GM13977 (cell line): Measurements from ENCODE around the gene ALKBH5.

ENCODE experiments used
- DNase-seq: peaks from one replicate; pipeline ENCODE4 v3.0.0; 2012; ENCODE audit warnings: low spot score
- in situ Hi-C: fragments of 300-500 bp; cut with MboI; formaldehyde crosslinking; loops from one replicate; pipeline ENCODE4 v1.12.0; 2022; ENCODE audit warnings: low sequenced_read_pairs, low pct_unique_long_range_greater_than_20kb, mixed read lengths, inconsistent platforms; ENCODE audit not compliant: unreplicated experiment
- TF ChIP-seq, protein P1 (sequence below): IDR thresholded peaks from 2 replicates; pipeline ENCODE4 v1.5.1; 2012; ENCODE audit warnings: mild to moderate bottlenecking, control low read depth; ENCODE audit not compliant: insufficient read depth; ENCODE audit errors: extremely low read depth, missing control alignments

ALKBH5 gene

DNA sequence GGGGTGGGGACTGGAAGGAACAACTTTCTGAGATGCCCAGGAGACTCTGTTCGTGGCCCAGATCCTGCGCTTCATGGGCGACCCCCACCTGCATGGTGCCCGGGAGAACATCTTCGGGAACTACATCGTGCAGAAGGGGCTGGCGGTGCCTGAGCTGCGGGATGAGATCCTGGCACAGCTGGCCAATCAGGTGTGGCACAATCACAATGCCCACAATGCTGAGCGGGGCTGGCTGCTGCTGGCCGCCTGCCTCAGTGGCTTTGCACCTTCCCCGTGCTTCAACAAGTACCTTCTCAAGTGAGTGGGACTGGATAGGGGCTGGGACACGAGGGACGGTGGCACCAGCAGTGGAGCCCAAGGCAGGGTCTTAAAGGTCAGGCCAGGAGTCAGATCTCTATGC lies 37.8 kb upstream of the ALKBH5 start:
- in situ Hi-C loops: no loop called here

DNA sequence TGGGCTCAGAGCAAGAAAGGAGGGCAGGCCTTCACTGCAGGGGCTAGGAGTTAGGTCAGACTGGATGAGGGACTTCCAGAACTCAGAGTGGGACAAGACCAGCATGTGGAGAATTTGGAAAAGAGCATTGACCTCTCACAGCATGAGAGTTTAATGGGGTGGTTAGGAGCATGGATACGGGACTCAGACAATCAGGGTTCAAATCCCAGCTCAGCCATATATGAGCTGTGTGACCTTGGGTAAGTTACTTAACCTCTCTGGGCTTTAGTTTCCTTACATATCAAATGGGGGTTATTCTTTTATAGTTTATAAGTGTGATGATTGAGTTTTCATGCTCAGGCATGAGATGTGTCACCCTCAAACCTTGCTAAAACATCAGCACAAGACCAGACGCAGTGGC lies 37.4 kb upstream of the ALKBH5 start:
- TF ChIP-seq, protein P1, sequence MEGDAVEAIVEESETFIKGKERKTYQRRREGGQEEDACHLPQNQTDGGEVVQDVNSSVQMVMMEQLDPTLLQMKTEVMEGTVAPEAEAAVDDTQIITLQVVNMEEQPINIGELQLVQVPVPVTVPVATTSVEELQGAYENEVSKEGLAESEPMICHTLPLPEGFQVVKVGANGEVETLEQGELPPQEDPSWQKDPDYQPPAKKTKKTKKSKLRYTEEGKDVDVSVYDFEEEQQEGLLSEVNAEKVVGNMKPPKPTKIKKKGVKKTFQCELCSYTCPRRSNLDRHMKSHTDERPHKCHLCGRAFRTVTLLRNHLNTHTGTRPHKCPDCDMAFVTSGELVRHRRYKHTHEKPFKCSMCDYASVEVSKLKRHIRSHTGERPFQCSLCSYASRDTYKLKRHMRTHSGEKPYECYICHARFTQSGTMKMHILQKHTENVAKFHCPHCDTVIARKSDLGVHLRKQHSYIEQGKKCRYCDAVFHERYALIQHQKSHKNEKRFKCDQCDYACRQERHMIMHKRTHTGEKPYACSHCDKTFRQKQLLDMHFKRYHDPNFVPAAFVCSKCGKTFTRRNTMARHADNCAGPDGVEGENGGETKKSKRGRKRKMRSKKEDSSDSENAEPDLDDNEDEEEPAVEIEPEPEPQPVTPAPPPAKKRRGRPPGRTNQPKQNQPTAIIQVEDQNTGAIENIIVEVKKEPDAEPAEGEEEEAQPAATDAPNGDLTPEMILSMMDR: no peak
- in situ Hi-C loops: no loop called here
- DNase-seq: no peak

More for the DNA sequence above, 37.8 kb upstream of the ALKBH5 start:
- no peak for DNase-seq
- TF ChIP-seq, protein P1: no peak

DNA sequence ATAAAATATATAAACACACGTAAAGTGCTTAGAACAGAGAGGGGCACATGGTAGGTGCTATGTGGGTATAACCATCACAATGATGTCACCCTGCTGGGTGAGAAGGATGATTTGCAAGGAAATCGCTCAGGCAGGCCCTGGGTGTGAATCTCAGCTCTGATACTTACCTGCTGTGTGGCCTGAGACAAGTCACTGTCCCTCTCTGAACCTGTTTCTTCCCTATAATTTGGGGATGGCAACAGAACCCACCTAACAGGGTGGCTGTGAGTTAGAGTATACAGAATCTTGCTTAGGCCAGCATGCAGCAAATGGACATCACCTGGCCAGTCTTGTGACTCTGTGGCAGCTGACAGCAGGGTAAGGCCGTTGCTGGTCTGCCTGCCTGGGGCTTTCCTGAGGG lies 36.6 kb upstream of the ALKBH5 start:
- TF ChIP-seq, protein P1: no peak
- in situ Hi-C loops: no loop called here
- no peak for DNase-seq

DNA sequence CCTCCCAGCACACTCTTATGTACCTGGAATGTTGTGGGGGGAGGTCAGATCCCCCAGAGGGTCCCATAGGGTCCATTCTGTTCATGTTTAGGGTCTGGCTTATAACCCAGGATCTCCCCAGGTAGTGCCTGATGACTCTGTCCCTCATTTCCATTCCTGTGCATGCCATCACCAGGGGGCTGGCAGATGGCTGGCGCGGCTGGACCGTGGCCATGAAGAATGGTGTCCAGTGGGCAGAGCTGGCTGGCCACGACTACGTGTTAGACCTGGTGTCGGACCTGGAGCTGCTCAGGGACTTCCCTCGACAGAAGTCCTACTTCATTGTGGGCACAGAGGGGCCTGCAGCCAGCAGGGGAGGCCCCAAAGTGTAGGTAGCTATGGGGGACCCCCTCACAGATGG lies 35.0 kb upstream of the ALKBH5 start:
- TF ChIP-seq, protein P1: no peak
- in situ Hi-C loops: no loop called here
- no peak for DNase-seq

DNA sequence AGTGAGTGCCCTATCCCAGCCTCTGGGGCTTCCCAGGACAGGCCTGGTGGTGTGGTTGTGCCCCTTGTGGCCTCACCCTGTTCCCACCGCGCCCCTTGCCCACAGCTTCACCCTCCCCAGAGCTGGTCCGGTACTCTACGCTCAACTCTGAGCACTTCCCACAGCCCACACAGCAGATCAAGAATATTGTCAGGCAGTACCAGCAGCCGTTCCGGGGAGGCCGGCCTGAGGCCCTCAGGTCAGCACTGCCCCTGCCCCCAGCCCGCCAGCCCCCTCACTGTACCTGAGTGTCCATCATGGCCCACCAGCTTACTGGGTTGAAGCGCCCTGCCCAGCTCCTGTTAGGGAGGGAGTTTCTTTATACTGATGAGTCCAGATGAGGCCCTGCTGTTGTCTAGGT lies 32.3 kb upstream of the ALKBH5 start:
- no peak for DNase-seq
- TF ChIP-seq, protein P1: no peak
- in situ Hi-C loops: no loop called here

DNA sequence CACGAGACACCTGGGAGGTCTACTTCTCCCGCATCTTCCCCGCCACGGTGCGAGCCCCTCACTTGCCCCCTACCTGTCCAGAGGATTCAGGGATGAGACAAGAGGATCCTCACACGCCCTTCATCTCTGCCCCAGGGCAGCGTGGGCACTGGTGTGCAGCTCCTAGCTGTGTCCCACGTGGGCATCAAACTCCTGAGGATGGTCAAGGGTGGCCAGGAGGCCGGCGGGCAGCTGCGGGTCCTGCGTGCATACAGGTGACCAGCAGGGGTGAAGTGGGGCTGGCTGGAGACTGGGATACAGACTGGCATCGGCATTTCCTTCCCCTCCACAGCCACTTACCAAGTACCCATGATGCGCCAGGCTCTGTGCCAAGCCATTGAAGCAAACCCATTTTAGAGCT lies 28.4 kb upstream of the ALKBH5 start:
- in situ Hi-C loops: no loop called here
- TF ChIP-seq, protein P1: no peak
- no peak for DNase-seq
